Breast epithelium (tissue), 4 donors: Measurements from ENCODE around the gene TTC23. TPM values are rescaled to one million over a fixed set of nuclear protein-coding genes. Genes with fewer than 3 reads are reported as not detected.

Experiments used
- DNase-seq, 2 donors: peaks; one replicate each; pipeline ENCODE4 v3.0.0-alpha.2; 2019; ENCODE audit warnings: low spot score in 2 of 2
- H3K27ac ChIP-seq, 2 donors: fragments of 200-600 bp; sonication (generic) in 1 of 2; one replicate each; pipeline ENCODE4 v1.5.1; 2016 to 2019; ENCODE audit warnings: mild to moderate bottlenecking in 1 of 2
- H3K27me3 ChIP-seq, 2 donors: fragments of 200-600 bp; sonication (generic) in 1 of 2; one replicate each; pipeline versions ENCODE4 v1.5.1 to v1.6.0; 2017 to 2019; ENCODE audit warnings: control low read depth in 1 of 2, mild to moderate bottlenecking in 1 of 2
- H3K36me3 ChIP-seq: fragments of 200-600 bp; one replicate; pipeline ENCODE4 v1.5.1; 2019
- H3K4me1 ChIP-seq, 2 donors: fragments of 200-600 bp; sonication (generic); one replicate each; pipeline ENCODE4 v1.5.1; 2016 to 2019; ENCODE audit warnings: control low read depth in 1 of 2
- H3K4me3 ChIP-seq, 3 donors: fragments of 200-600 bp; sonication (generic); 1 replicate in 2 of 3; 2 replicates in 1 of 3; pipeline ENCODE4 v1.5.1; 2016 to 2019; ENCODE audit warnings: mild to moderate bottlenecking in 3 of 3, moderate library complexity in 2 of 3
- H3K9me3 ChIP-seq, 2 donors: fragments of 200-600 bp; sonication (generic) in 1 of 2; one replicate each; pipeline ENCODE4 v1.5.1; 2016 to 2019; ENCODE audit warnings: control low read depth in 1 of 2
- CTCF ChIP-seq, 3 donors: fragments of 450-650 bp; IDR thresholded peaks; one replicate each; pipeline ENCODE4 v1.5.1; 2016 to 2017; ENCODE audit warnings: antibody characterized with exemption in 3 of 3, mild to moderate bottlenecking in 3 of 3, moderate library complexity in 3 of 3
- POLR2A ChIP-seq: fragments of 450-650 bp; IDR thresholded peaks from one replicate; pipeline ENCODE4 v1.6.1; 2016; ENCODE audit warnings: antibody characterized with exemption, mild to moderate bottlenecking, moderate library complexity
- POLR2AphosphoS5 ChIP-seq, 3 donors: sonication (generic); formaldehyde crosslinking; IDR thresholded peaks; one replicate each; pipeline ENCODE4 v1.6.1; 2017; ENCODE audit warnings: antibody characterized with exemption in 3 of 3
- intact Hi-C: fragments of 100-400 bp; cut with DNase I; formaldehyde crosslinking; loops from one replicate; pipeline ENCODE4 v1.15.1; 2023; ENCODE audit warnings: low total_unique reads
- total RNA-seq, 3 donors: library from RNA; depleted of rRNA; stranded (reverse); fragments of >200 nt; gene quantifications; one replicate each; pipeline ENCODE4 v1.1.0, GENCODE V29; 2016

TTC23 gene
- total RNA-seq, 3 donors from 2014 or later: 19.2 to 43.9 (median 29.5) TPM

- intact Hi-C loops: no loop called here
- DNase-seq: no peak
- H3K9me3 ChIP-seq: no peaks in the 10 kb centered on the region
These were observed 18.5 kb downstream of the TTC23 start for GRCh38 chr15:99230867-99231266.

GRCh38 chr15:99228120-99228770 lies 21.1 kb downstream of the TTC23 start:
- Histone ChIP-seq H3K4me1 (no peaks in the 10 kb centered on the region), H3K27ac (no peak overlapping the region), H3K4me3 (no peak overlapping the region), H3K36me3 (no peaks in the 10 kb centered on the region), H3K9me3 (no peaks in the 10 kb centered on the region), H3K27me3 (no peaks in the 10 kb centered on the region)
- DNase-seq: no peak
- intact Hi-C loops: no loop called here
- no peak for TF ChIP-seq CTCF (IDR thresholded peaks at IDR 0.05)
- no peak for TF ChIP-seq POLR2AphosphoS5 (IDR thresholded peaks at IDR 0.05)
- TF ChIP-seq POLR2A: no peak

More at GRCh38 chr15:99230867-99231266, 18.5 kb downstream of the TTC23 start:
- Histone ChIP-seq H3K4me3 (no peak overlapping the region), H3K36me3 (no peaks in the 10 kb centered on the region), H3K27me3 (no peaks in the 10 kb centered on the region), H3K27ac (no peak overlapping the region), H3K4me1 (no peaks in the 10 kb centered on the region)
- TF ChIP-seq POLR2AphosphoS5 (IDR thresholded peaks at IDR 0.05) (no peak), POLR2A (no peak), CTCF (IDR thresholded peaks at IDR 0.05) (no peak)

- no peak for DNase-seq
- no peaks in the 10 kb centered on the region for H3K4me1 ChIP-seq
- no peaks in the 10 kb centered on the region for H3K36me3 ChIP-seq
- no peak overlapping the region for H3K27ac ChIP-seq
- intact Hi-C loops: no loop called here
- no peaks in the 10 kb centered on the region for H3K27me3 ChIP-seq
- TF ChIP-seq POLR2A: no peak
- no peak for TF ChIP-seq CTCF (IDR thresholded peaks at IDR 0.05)
- no peak for TF ChIP-seq POLR2AphosphoS5 (IDR thresholded peaks at IDR 0.05)
- no peaks in the 10 kb centered on the region for H3K9me3 ChIP-seq
- H3K4me3 ChIP-seq: no peak overlapping the region
These were observed 22.6 kb downstream of the TTC23 start for GRCh38 chr15:99226802-99227201.

- H3K27ac ChIP-seq: no peak overlapping the region
- no peak for DNase-seq
- intact Hi-C loops: no loop called here
- H3K36me3 ChIP-seq: no peaks in the 10 kb centered on the region
- H3K27me3 ChIP-seq: no peaks in the 10 kb centered on the region
- TF ChIP-seq POLR2AphosphoS5 (IDR thresholded peaks at IDR 0.05) (no peak), CTCF (IDR thresholded peaks at IDR 0.05) (no peak), POLR2A (no peak)
- H3K9me3 ChIP-seq: no peaks in the 10 kb centered on the region
- no peaks in the 10 kb centered on the region for H3K4me1 ChIP-seq
- H3K4me3 ChIP-seq: no peak overlapping the region
These were observed 24.8 kb downstream of the TTC23 start for GRCh38 chr15:99224372-99225214.
